Renal cortex interstitium (tissue), 11 donors: ENCODE data around the gene IBA57. TPM values are rescaled to one million over a fixed set of nuclear protein-coding genes. Genes with fewer than 3 reads are reported as not detected.

Experiments used
- DNase-seq, 11 donors: peaks; one replicate each; pipeline ENCODE4 v3.0.0-alpha.2; 2013; ENCODE audit warnings: low read depth in 9 of 11, low spot score in 4 of 11; ENCODE audit errors: extremely low read depth in 1 of 11
- polyA plus RNA-seq, 3 donors: library from polyadenylated mRNA; unstranded; fragments of 120-200 nt; gene quantifications; one replicate each; pipeline ENCODE4 v1.2.1, GENCODE V29; 2013; ENCODE audit not compliant: insufficient read length in 3 of 3

The IBA57 gene
- polyA plus RNA-seq, 3 donors: 4.3 to 7.7 (median 5.5) TPM

GRCh38 chr1:228231189-228231588 is 65.6 kb downstream of the IBA57 start:
- DNase-seq: no peak

Other genes starting within 250 kb of the IBA57 start
- gene WNT9A, start 217.9 kb upstream of the IBA57 start, polyA plus RNA-seq: 1 to 10 TPM; 1.2 to 1.9 (median 1.7) TPM
- gene WNT3A, start 158.8 kb upstream of the IBA57 start, polyA plus RNA-seq: under 1 TPM; 0.16 to 0.47 (median 0.32) TPM
- 100 to 1,000 TPM; 276 to 380 (median 348) TPM for gene ARF1, start 83.1 kb upstream of the IBA57 start, polyA plus RNA-seq
- gene C1orf35, start 62.5 kb upstream of the IBA57 start, polyA plus RNA-seq: 10 to 100 TPM; 13.4 to 23.6 (median 23.2) TPM
- 10 to 100 TPM; 34.2 to 54.4 (median 48.6) TPM for gene MRPL55, start 56.5 kb upstream of the IBA57 start, polyA plus RNA-seq
- 100 to 1,000 TPM in 2 of 3 donors, 10 to 100 TPM in 1; 94.9 to 186 (median 154) TPM for gene GUK1, start 25.5 kb upstream of the IBA57 start, polyA plus RNA-seq
- gene GJC2, start 15.9 kb upstream of the IBA57 start, polyA plus RNA-seq: 1 to 10 TPM in 2 of 3 donors, under 1 TPM in 1; 0.56 to 1.1 (median 1.0) TPM
- gene OBSCN, start 42.2 kb downstream of the IBA57 start, polyA plus RNA-seq: 10 to 100 TPM; 31.3 to 43.8 (median 35.6) TPM
- gene TRIM11, start 241.0 kb downstream of the IBA57 start, polyA plus RNA-seq: 10 to 100 TPM; 13.0 to 22.7 (median 18.0) TPM